ENCODE data around the gene AATK.
"Not testable (repeated sequence)": the region's sequence is repeated elsewhere in the genome, so short reads cannot be mapped to it uniquely, and the experiment has no call there.

AATK gene

DNA sequence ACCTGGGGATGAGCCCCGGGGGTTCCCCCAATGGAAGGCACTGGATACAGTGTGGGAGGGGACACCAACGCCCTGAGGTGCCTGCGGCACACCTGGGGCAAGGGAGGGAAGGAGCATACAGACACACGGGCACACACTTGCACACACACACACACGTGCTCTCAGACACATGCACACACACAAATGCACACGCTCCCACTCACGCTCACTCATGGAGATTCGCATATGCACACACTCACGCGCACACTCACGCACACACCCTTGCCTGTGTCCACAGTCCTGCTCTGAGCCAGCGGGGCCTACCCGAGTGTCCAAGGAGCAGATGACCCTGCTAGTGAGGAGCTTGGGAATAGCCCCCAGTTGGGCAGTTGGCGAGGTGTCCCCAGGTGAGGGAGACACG, 17.4 kb downstream of the AATK start:
- Mint-ChIP-seq H3K36me3 (ENCODE audit: insufficient read depth) (peaks cover 4% of the 10 kb centered on the region), H3K4me1 (ENCODE audit: low read depth in 2 of 2) (peaks cover 0 to 2% of the 10 kb centered on the region in 2 donors), H3K27me3 (peaks cover 11 to 34% of the 10 kb centered on the region in 2 donors), H3K4me3 (no peak overlapping the region), H3K9me3 (no peaks in the 10 kb centered on the region), H3K27ac (no peak overlapping the region)
- DNase-seq (no peak), ATAC-seq (replicated peaks) (no peak)

DNA sequence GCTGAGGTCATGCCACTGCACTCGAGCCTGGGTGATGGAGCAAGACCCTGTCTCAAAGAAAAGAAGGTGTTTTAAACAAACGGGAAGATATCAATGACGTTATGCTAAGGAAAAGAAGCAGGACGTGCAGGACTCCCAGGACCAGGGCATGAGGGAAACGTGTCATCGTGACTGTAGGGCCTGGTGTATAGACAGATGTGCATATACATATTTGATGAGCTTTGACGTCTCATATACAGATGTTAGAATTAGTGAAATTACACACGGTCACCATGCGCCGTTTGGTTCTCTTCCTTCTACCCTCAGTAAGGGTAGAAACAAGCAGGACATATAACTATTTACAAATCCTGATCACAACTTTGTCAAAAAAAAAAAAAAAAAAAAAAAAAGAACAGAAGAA, 18.3 kb downstream of the AATK start:
- Mint-ChIP-seq H3K4me1 (ENCODE audit: low read depth in 2 of 2) (peaks cover 0 to 2% of the 10 kb centered on the region in 2 donors), H3K9me3 (no peaks in the 10 kb centered on the region), H3K36me3 (ENCODE audit: insufficient read depth) (peaks cover 4% of the 10 kb centered on the region), H3K27me3 (peaks cover 13 to 36% of the 10 kb centered on the region in 2 donors), H3K4me3 (no peak overlapping the region), H3K27ac (no peak overlapping the region)
- no peak for DNase-seq
- ATAC-seq (replicated peaks), result no peak

DNA sequence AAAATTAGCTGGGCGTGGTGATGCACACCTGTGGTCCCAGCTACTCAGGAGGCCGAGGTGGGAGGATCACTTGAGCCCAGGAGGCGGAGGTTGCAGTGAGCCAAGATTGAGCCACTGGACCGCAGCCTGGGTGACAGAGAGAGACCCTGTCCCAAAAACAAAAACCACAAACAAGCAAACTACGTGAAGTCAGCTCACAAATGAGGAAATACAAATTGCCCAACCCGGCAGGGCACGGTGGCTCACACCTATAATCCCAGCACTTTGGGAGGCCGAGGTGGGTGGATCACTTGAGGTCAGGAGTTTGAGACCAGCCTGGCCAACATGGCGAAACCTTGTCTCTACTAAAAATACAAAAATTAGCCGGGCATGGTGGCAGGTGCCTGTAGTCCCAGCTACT, 19.8 kb downstream of the AATK start:
- not testable (repeated sequence) for H3K36me3 Mint-ChIP-seq (ENCODE audit: insufficient read depth); H3K9me3 Mint-ChIP-seq; DNase-seq; H3K4me1 Mint-ChIP-seq (ENCODE audit: low read depth in 2 of 2); H3K27ac Mint-ChIP-seq; H3K4me3 Mint-ChIP-seq; ATAC-seq (replicated peaks)
- peaks cover 21 to 38% of the 10 kb centered on the region in 2 donors for H3K27me3 Mint-ChIP-seq

DNA sequence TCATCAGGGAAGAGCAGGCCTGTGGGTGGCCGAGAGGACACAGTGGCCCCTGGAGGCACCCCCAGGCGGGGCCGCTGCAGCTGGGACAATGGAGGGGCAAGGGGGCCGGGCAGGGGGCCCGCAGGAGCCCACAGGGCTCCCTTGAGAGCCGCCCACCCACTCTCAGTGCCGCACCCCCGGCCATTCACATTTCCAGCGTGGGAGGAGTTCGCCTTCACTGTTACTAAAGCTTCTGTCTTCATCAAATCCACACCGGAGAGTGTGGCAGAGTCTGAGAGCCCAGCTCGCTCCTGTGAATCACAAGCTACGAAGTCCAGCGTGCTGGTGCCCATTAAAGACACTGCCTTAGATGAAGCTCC, 21.6 kb downstream of the AATK start:
- Mint-ChIP-seq H3K4me1 (ENCODE audit: low read depth in 2 of 2) (no peaks in the 10 kb centered on the region), H3K36me3 (ENCODE audit: insufficient read depth) (peaks cover 4% of the 10 kb centered on the region), H3K27ac (no peak overlapping the region), H3K4me3 (no peak overlapping the region), H3K9me3 (no peaks in the 10 kb centered on the region), H3K27me3 (peaks cover 10 to 24% of the 10 kb centered on the region in 2 donors)
- no peak for ATAC-seq (replicated peaks)
- no peak for DNase-seq

DNA sequence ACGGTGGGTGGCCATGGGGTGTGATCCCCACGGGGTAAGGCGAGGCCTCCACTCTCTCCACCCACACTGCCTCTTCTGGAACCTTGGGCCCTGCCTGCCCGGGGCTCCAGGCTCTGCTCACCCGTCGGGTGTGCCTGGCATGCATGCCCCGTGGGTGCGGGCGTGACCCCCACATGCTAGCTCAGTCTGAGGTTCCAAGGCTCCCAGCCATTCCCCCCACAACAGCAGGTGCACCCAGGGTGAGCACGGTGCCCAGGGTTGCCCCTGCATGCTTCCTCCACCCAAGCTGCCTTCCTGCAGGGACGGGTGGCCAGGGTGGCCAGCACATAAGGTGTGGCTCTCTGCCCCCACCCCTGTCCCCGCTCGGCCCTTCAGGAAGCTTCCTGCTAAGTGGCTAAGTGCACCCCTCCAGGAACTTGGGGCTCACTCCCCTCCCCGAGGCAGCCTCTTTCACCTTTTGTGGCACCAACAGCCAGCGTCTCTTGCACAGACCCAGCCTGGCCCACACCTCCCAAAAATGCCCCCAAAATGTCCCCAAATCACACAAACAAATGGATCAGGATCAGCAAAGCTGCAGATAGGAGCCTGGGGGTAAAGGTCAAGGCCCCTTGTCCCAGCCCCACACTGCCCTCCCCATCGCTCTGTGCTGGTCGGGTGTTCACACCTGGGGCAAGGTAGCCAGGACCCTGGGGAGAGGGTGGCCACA, 22.2 kb downstream of the AATK start:
- H3K27ac Mint-ChIP-seq, result no peak overlapping the region
- no peak for ATAC-seq (replicated peaks)
- H3K4me3 Mint-ChIP-seq, result no peak overlapping the region
- no peak for DNase-seq
- peaks cover 4% of the 10 kb centered on the region for H3K36me3 Mint-ChIP-seq (ENCODE audit: insufficient read depth)
- H3K9me3 Mint-ChIP-seq, result no peaks in the 10 kb centered on the region
- H3K27me3 Mint-ChIP-seq, result peaks cover 10 to 24% of the 10 kb centered on the region in 2 donors
- H3K4me1 Mint-ChIP-seq (ENCODE audit: low read depth in 2 of 2), result peaks cover 0 to 3% of the 10 kb centered on the region in 2 donors

DNA sequence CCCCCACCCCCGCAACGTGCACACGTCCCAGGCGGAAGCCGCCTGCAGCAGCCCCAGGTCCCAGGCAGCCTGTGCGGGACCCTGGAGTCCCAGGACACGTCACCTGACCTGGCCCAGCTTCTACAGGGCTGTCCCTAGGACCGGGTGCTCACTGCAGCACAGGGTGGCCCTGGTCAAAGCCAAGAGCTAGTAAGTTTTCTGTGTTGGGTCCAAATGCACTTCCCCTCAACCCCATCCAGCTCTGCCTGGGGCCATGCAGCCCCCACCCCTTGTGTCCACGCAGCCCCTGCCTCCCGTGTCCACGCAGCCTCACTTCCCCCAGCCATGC, 22.9 kb downstream of the AATK start:
- no peak overlapping the region for H3K4me3 Mint-ChIP-seq
- H3K36me3 Mint-ChIP-seq (ENCODE audit: insufficient read depth), result peaks cover 4% of the 10 kb centered on the region
- no peak for ATAC-seq (replicated peaks)
- H3K27ac Mint-ChIP-seq, result no peak overlapping the region
- H3K9me3 Mint-ChIP-seq, result no peaks in the 10 kb centered on the region
- no peak for DNase-seq
- H3K27me3 Mint-ChIP-seq, result peaks cover 10 to 20% of the 10 kb centered on the region in 2 donors
- H3K4me1 Mint-ChIP-seq (ENCODE audit: low read depth in 2 of 2), result peaks cover 0 to 7% of the 10 kb centered on the region in 2 donors

DNA sequence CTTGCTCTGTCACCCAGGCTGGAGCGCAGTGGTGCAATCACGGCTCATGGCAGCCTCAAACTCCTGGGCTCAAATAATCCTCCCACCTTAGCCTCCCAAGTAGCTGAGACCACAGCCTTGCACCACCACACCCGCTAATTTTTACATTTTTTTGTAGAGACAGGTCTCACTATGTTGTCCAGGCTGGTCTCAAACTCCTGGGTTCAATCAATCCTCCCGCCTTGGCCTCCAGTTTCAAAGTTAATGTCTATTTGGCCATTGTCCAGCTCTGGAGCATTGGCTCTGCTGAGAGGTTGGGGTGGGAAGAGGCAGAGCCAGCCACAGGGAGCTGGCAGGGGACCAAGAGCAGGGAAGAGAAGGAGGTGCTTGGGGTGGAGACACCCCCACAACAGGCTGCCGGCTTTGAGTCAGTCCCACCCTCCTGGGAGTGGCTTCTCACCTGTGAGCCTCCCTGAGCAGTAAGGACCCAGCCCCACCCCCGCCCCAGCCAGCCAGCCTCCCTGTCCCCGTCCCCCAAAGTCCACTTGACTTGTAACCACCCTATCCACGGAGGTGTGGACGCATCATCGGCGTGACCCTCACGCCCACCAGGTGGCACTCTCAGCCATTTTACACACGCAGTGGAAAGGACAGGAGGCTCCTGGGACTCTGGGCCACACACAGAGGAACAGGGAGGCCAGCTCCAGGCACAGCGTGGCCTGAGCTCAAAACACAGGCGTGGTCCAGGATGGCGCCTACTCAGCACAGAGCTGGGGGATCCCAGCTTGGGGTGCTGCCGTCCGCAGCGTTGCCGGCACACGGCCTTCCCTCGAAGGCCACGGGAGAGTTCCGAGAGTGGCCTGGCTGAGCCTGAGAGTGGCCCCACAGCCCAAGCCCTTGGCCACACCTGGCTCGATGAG, 23.5 kb downstream of the AATK start:
- peak; percentile 82 for ATAC-seq (replicated peaks)
- H3K36me3 Mint-ChIP-seq (ENCODE audit: insufficient read depth), result peaks cover 4% of the 10 kb centered on the region
- no peak overlapping the region for H3K4me3 Mint-ChIP-seq
- peak; percentile 53 to 60 (median 57) for DNase-seq
- H3K4me1 Mint-ChIP-seq (ENCODE audit: low read depth in 2 of 2), result peaks cover 0 to 7% of the 10 kb centered on the region in 2 donors
- no peaks in the 10 kb centered on the region for H3K9me3 Mint-ChIP-seq
- no peak overlapping the region for H3K27ac Mint-ChIP-seq
- H3K27me3 Mint-ChIP-seq, result peaks cover 10 to 19% of the 10 kb centered on the region in 2 donors

DNA sequence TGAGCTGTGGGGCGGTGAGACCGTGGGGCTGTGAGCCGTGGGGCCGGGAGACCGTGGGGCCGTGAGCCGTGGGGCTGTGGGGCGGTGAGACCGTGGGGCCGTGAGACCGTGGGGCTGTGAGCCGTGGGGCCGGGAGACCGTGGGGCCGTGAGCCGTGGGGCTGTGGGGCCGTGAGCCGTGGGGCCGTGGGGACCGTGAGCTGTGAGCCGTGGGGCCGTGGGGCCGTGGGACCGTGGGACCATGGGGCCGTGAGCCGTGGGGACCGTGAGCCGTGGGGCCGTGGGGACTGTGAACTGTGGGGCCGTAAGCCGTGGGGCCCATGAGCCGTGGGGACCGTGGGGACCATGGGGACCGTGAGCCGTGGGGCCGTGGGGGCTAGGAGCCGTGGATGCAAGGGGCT, 25.3 kb downstream of the AATK start:
- ATAC-seq (replicated peaks), result no peak
- H3K4me3 Mint-ChIP-seq, result no peak overlapping the region
- no peaks in the 10 kb centered on the region for H3K9me3 Mint-ChIP-seq

DNA sequence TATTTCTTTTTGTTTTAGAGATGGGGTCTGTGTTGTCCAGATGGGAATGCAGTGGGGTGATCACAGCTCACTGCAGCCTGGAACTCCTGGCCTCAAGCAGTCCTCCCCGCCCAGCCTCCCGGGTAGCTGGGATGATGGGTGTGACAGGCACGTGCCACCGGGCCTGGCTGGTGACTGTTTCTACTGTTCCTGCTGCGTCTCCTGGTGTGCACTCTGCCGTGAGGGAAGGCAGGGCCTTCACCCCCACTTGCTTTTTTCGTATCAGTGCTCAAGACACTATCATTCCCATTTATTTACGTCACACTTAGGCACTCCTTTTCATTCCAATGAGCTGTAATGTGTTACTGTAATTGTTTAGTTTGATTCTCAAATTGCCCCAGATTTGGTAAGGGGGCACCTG, 26.0 kb downstream of the AATK start:
- H3K27ac Mint-ChIP-seq, result no peak overlapping the region
- no peak overlapping the region for H3K4me3 Mint-ChIP-seq
- peaks cover 4% of the 10 kb centered on the region for H3K36me3 Mint-ChIP-seq (ENCODE audit: insufficient read depth)
- H3K27me3 Mint-ChIP-seq, result peaks cover 10 to 19% of the 10 kb centered on the region in 2 donors
- no peak for DNase-seq
- no peaks in the 10 kb centered on the region for H3K9me3 Mint-ChIP-seq
- peaks cover 0 to 7% of the 10 kb centered on the region in 2 donors for H3K4me1 Mint-ChIP-seq (ENCODE audit: low read depth in 2 of 2)
- no peak for ATAC-seq (replicated peaks)

More for the DNA sequence above, 25.3 kb downstream of the AATK start:
- peaks cover 0 to 7% of the 10 kb centered on the region in 2 donors for H3K4me1 Mint-ChIP-seq (ENCODE audit: low read depth in 2 of 2)
- H3K27ac Mint-ChIP-seq, result no peak overlapping the region
- DNase-seq, result no peak
- peaks cover 4% of the 10 kb centered on the region for H3K36me3 Mint-ChIP-seq (ENCODE audit: insufficient read depth)
- peaks cover 10 to 19% of the 10 kb centered on the region in 2 donors for H3K27me3 Mint-ChIP-seq

DNA sequence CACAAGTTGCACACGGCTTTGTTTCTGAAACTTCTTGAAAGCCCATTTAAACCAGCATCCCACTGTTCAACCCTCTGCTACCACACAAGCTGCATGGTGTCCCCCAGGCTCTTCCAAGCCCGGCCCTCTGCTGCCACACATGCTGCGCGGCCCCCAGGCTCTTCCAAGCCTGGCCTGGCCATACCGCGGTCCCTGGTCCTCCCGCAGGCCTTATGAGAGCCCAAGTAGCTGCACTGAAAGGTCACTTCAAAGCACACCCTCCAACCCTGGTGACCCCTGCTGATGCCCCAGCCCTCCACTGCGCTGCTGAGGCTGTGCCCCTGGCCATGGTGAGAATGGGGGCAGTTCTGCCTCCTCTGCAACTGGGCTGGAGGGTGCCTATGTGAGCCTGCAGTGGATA, 26.6 kb downstream of the AATK start:
- ATAC-seq (replicated peaks) (no peak), DNase-seq (no peak)
- Mint-ChIP-seq H3K4me1 (ENCODE audit: low read depth in 2 of 2) (peaks cover 0 to 7% of the 10 kb centered on the region in 2 donors), H3K27ac (no peak overlapping the region), H3K36me3 (ENCODE audit: insufficient read depth) (peaks cover 4% of the 10 kb centered on the region), H3K4me3 (no peak overlapping the region), H3K27me3 (peaks cover 10 to 19% of the 10 kb centered on the region in 2 donors), H3K9me3 (no peaks in the 10 kb centered on the region)

DNA sequence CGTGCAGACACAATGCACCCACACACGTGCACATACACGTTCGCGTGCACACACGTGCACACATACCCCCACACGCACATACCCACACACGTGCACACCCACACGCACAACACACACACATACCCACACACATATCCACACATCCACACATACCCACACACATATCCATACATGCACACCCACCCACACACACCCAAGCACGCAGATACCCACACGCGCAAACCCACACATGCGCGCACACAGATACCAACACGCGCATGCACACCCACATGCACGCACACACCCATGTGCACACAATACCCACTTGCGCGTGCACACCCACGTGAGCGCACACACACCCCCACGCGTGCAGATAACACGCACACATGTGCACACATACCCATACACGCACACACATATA, 27.5 kb downstream of the AATK start:
- peaks cover 10 to 11% of the 10 kb centered on the region in 2 donors for H3K27me3 Mint-ChIP-seq
- peaks cover 0 to 7% of the 10 kb centered on the region in 2 donors for H3K4me1 Mint-ChIP-seq (ENCODE audit: low read depth in 2 of 2)
- ATAC-seq (replicated peaks) (no peak), DNase-seq (no peak)
- no peaks in the 10 kb centered on the region for H3K9me3 Mint-ChIP-seq
- H3K36me3 Mint-ChIP-seq (ENCODE audit: insufficient read depth), result no peaks in the 10 kb centered on the region
- H3K4me3 Mint-ChIP-seq, result no peak overlapping the region
- H3K27ac Mint-ChIP-seq, result no peak overlapping the region

DNA sequence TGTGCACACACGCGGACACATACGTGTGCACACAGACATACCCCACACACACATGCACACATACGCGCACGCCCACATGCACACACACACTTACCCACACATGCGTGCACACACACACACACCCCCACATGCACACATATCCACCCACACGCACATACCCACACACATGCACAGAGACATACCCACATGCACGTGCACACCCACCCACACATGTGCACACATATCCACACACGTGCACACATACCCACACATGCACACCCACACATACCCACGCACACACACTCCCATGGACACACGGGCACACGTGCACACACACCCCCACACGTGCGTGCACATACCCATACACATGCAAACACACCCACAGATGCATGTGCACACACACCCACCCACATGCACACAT, 27.9 kb downstream of the AATK start:
- H3K27me3 Mint-ChIP-seq, result peaks cover 10% of the 10 kb centered on the region in 2 donors
- ATAC-seq (replicated peaks), result no peak
- H3K9me3 Mint-ChIP-seq, result no peaks in the 10 kb centered on the region
- H3K4me1 Mint-ChIP-seq (ENCODE audit: low read depth in 2 of 2), result peaks cover 0 to 7% of the 10 kb centered on the region in 2 donors
- no peak for DNase-seq
- no peaks in the 10 kb centered on the region for H3K36me3 Mint-ChIP-seq (ENCODE audit: insufficient read depth)
- H3K27ac Mint-ChIP-seq, result no peak overlapping the region
- no peak overlapping the region for H3K4me3 Mint-ChIP-seq

DNA sequence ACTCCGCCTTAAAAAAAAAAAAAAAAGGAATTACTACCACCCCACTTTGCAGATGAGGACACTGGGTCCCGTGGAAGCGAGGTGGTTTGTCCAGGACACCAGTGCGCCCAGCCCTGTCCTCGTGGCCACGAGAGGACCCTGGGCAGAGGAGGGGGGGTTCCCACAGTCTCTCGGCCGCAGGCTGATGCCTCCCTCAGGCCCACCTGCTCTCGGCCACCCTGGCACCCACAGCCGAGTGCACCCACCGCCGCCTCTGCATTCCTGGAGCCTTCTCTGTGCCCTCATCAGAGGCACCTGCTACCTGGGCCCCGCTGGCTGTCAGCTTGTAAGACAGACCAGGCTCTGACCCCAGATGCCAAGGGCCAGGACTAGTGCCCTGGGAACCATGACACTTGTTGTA, 28.8 kb downstream of the AATK start:
- Mint-ChIP-seq H3K4me3 (no peak overlapping the region), H3K36me3 (ENCODE audit: insufficient read depth) (no peaks in the 10 kb centered on the region), H3K9me3 (no peaks in the 10 kb centered on the region), H3K27me3 (peaks cover 3 to 5% of the 10 kb centered on the region in 2 donors), H3K27ac (no peak overlapping the region), H3K4me1 (ENCODE audit: low read depth in 2 of 2) (peaks cover 0 to 7% of the 10 kb centered on the region in 2 donors)
- no peak for DNase-seq
- no peak for ATAC-seq (replicated peaks)

DNA sequence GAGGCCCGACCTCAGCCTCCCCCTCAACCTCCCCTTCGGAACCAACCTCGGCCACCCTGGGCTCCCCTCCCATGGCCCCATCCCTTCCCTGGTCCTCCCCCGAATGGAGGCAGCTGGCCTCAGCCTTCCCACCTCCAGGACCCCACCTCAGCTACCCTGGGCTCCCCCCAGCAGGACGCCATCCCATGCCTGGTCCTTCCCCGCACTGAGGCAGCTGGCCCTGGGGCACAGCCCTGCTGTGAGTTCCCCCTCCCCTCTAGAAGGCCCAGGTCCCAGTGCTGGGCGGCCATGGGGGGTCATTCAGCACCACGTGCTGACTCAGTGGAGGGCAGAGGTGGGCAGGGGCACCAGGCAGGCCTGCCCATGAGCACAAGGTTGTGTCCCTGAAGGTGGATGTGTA, 29.7 kb downstream of the AATK start:
- no peak for DNase-seq
- ATAC-seq (replicated peaks), result no peak
- Mint-ChIP-seq H3K27ac (no peak overlapping the region), H3K4me1 (ENCODE audit: low read depth in 2 of 2) (peaks cover 0 to 7% of the 10 kb centered on the region in 2 donors), H3K27me3 (no peaks in the 10 kb centered on the region), H3K9me3 (no peaks in the 10 kb centered on the region), H3K4me3 (no peak overlapping the region), H3K36me3 (ENCODE audit: insufficient read depth) (no peaks in the 10 kb centered on the region)
